ENCODE results near the gene ZBTB45.

Gene ZBTB45

DNA sequence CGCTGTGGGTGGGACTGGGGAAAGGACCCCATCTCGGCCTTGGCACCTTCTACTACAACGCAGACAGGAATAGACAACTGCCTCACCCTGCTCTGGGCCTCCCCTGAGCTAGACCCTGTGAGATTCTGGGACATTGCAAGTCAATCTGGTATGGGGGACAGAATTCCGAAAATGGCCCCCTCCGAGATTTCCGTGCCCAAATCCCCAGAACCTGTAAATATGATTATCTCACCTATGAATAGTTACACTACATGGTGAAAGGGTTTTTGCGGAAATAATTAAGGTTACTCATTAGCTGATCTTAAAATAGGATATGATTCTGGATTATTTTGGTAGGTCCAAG lies 618 bp upstream of the ZBTB45 start:
- no peak for DNase-seq (ENCODE audit: low read depth)
- in situ Hi-C loops (cut with HindIII; ENCODE audit: low sequenced_read_pairs) = no loop called here
- peak overlapping the region; percentile 71 for H3K4me3 ChIP-seq (ENCODE audit: low read depth, low read length)
- TF ChIP-seq, protein P1, sequence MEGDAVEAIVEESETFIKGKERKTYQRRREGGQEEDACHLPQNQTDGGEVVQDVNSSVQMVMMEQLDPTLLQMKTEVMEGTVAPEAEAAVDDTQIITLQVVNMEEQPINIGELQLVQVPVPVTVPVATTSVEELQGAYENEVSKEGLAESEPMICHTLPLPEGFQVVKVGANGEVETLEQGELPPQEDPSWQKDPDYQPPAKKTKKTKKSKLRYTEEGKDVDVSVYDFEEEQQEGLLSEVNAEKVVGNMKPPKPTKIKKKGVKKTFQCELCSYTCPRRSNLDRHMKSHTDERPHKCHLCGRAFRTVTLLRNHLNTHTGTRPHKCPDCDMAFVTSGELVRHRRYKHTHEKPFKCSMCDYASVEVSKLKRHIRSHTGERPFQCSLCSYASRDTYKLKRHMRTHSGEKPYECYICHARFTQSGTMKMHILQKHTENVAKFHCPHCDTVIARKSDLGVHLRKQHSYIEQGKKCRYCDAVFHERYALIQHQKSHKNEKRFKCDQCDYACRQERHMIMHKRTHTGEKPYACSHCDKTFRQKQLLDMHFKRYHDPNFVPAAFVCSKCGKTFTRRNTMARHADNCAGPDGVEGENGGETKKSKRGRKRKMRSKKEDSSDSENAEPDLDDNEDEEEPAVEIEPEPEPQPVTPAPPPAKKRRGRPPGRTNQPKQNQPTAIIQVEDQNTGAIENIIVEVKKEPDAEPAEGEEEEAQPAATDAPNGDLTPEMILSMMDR (IDR thresholded peaks at IDR 0.05; ENCODE audit: low read depth, low read length, missing control alignments) = no peak

GRCh38 chr19:58519087-58519354 lies 589 bp downstream of the ZBTB45 start:
- H3K4me3 ChIP-seq (ENCODE audit: low read depth, low read length) = peak overlapping the region; percentile 71
- no peak for DNase-seq (ENCODE audit: low read depth)
- in situ Hi-C loops (cut with HindIII; ENCODE audit: low sequenced_read_pairs) = no loop called here
- TF ChIP-seq, protein P1 (IDR thresholded peaks at IDR 0.05; ENCODE audit: low read depth, low read length, missing control alignments) = peak; percentile 86

DNA sequence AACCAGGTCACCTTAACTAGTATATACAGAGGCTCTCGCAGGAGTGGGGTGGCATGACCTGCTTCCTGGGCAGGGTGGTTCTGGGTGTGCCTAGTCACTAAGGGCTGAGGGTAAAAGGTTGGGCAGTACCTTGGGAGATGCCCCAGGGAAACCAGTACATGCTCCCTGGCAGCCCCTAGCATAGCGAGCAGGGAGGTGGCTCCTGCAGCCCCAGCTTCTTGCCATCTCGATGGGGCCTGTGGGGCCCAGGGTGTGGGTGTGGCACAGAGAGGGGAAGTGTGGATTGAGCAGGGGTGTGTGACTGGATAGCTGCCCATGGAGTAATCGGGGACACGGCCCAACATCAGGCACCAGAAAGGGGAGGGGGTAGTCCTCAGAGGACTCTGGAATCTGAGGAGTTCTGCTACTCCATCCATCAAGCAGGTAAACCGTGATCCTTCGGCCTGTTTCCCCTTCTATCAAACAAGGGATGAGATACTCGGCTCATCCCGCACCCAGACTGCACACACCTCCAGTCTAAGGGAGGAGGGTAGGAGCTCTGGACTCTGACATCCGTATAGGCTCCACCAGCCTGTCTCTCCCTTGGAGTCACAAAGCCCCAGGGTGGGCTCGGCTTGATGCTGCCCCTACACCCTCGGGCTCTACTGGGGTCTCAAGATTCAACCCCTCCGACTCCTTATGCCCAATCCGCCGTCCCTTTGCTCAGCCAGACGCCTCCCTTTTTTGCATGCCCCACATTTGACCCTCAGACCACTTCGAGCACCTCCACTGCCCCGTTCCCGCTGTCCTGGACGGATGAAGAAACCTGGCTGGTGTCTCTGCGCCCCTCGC lies 1.1 kb downstream of the ZBTB45 start:
- TF ChIP-seq, protein P1 (IDR thresholded peaks at IDR 0.05; ENCODE audit: low read depth, low read length, missing control alignments) = no peak
- in situ Hi-C loops (cut with HindIII; ENCODE audit: low sequenced_read_pairs) = no loop called here
- H3K4me3 ChIP-seq (ENCODE audit: low read depth, low read length) = peak overlapping the region; percentile 71
- no peak for DNase-seq (ENCODE audit: low read depth)

DNA sequence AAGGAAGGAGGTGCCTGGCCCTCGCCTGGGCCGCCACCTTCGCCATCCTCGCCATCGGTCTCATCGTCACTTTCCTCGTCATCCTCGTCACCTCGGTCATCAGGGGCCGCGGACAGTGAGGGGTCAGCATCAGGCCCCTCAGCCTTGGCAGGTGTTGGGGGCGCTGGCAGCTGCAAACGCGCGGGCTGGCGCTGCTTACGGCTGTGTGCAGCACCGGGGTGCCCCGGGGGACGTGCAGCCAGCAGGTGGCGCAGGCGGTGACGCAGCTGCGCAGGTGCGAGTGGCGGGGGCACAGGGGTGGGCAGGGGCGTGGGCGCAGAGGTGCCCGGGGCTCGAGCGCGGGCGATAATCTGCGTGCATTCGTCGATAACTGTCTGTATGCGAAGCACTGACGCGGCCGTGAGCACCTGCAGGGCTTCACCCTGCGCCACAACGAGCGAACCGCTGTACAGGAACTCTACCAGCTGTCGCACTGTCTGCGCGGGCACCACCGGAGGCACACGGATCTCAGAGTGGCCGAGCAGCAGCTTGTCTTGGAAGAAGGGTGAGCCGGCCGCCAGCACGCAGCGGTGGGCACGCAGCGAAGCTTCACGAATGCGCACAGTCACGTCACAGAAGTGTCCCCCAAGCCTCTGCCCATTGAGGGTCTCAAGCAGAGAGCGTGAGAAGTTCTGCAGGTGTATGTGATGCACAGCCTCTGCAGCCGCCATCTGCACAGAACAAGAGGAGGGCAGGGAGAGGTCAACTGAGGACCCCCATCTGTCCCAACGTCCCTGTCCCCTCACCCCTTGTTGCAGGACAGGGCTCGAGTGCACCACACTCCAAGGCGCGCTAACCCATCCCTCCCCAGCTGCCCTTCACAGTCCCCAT lies 2.4 kb downstream of the ZBTB45 start:
- TF ChIP-seq, protein P1 (IDR thresholded peaks at IDR 0.05; ENCODE audit: low read depth, low read length, missing control alignments) = no peak
- DNase-seq (ENCODE audit: low read depth) = no peak
- no peak overlapping the region for H3K4me3 ChIP-seq (ENCODE audit: low read depth, low read length)
- in situ Hi-C loops (cut with HindIII; ENCODE audit: low sequenced_read_pairs) = no loop called here

DNA sequence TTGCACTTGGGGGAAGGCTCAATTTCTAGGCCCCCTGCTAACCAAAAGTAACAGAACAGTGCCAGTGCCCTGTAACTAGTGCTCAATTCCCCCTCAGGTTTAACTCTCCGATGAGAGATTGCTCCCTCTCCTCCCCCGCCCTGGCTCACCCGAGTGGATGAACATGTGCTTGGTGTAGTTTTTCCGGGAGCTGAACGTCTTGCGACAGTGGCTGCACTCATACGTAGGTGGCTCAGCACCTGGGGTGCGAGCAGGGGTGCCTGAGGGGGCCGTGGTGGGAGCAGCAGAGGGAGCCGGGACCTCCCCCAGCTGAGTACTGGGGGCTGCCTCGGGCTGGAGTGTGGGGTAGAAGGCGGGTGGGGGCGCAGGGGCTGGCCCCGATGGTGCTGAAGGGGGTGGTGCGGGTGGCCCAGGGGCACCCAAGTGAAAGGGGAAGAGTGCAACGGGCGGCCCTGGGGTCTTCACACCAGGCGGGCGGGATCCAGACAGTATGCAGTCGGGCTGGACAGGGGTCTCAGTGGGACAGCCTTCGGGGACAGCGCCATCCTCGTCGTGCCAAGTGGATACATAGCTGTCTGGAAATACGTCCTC lies 3.3 kb downstream of the ZBTB45 start:
- TF ChIP-seq, protein P1 (IDR thresholded peaks at IDR 0.05; ENCODE audit: low read depth, low read length, missing control alignments) = no peak
- no peak overlapping the region for H3K4me3 ChIP-seq (ENCODE audit: low read depth, low read length)
- in situ Hi-C loops (cut with HindIII; ENCODE audit: low sequenced_read_pairs) = no loop called here
- DNase-seq (ENCODE audit: low read depth) = no peak

- in situ Hi-C loops (cut with HindIII; ENCODE audit: low sequenced_read_pairs) = no loop called here
- no peak overlapping the region for H3K4me3 ChIP-seq (ENCODE audit: low read depth, low read length)
- TF ChIP-seq, protein P1 (IDR thresholded peaks at IDR 0.05; ENCODE audit: low read depth, low read length, missing control alignments) = no peak
- no peak for DNase-seq (ENCODE audit: low read depth)
These were observed 4.4 kb downstream of the ZBTB45 start for GRCh38 chr19:58515259-58515658.

All from astrocyte of the cerebellum (primary cell).